CD4-positive, alpha-beta T cell treated with Interleukin-4 for 4 hours (primary cell): ENCODE measurements around the gene LYPLAL1.
"Not testable (repeated sequence)": the region's sequence is repeated elsewhere in the genome, so short reads cannot be mapped to it uniquely, and the experiment has no call there.

Experiments used
- DNase-seq: peaks from one replicate; pipeline ENCODE4 v3.0.0-alpha.2; 2020

LYPLAL1 gene

GRCh38 chr1:219163401-219163954 lies 10.2 kb upstream of the LYPLAL1 start:
- DNase-seq: no peak

- no peak for DNase-seq
Observed at GRCh38 chr1:219171192-219171935, 2.3 kb upstream of the LYPLAL1 start.

DNA sequence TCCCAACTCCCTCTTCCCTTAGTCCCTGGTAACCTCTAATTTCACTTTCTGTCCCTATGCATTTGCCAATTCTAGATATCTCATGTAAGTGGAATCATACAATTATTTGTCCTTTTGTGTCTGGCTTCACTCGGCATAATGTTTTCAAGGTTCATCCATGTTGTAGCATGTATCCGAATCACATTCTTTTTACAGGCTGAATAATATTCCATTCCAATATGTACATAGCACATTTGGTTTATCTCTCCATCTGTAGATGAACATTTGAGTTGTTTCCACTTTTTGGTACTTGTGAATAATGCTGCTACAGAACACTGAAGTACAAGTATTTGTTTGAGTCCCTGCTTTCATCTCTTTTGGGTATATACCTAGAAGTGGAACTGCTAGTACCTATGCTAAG lies 857 bp upstream of the LYPLAL1 start:
- DNase-seq: no peak

GRCh38 chr1:219173434-219173757 lies 282 bp upstream of the LYPLAL1 start:
- DNase-seq: no peak

GRCh38 chr1:219174460-219175211 lies 958 bp downstream of the LYPLAL1 start:
- peak; percentile 38 for DNase-seq

DNA sequence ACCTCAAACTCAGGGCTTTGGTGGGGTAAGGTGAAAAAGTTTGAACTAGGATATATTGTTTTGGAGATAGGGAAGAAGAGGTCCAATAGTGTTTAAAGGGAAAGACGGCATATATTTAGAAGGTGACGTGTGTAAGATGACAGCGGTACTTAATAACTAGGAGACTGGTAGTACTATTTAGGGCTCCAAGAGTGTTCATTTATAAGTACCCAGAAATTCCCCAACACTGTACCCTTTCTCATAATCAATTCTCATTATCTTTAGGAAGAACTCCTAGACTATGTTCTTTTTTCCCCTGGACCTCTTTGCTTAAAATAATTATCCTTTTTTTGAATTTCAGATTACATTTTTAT lies 1.5 kb downstream of the LYPLAL1 start:
- DNase-seq: no peak

GRCh38 chr1:219176168-219176567 lies 2.5 kb downstream of the LYPLAL1 start:
- no peak for DNase-seq

GRCh38 chr1:219177363-219177762 lies 3.7 kb downstream of the LYPLAL1 start:
- no peak for DNase-seq

DNA sequence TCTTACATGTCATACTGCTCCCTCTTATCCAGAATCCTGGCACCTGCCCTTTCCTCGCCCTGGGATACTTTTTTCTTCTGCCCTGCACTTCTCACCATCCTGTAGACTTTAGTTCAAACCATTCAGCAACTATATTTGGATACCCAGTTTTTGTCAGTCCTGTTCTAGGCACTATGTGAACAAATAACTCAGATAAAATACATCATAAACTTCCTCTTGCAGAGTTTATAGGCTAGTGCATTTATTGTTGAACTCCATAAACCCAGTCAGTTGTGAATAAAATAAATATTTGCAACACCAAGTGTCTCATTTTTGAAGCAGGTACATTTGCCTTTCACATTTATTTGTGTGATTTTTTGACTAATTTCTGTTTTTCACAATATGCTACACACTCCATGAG lies 4.3 kb downstream of the LYPLAL1 start:
- no peak for DNase-seq

DNA sequence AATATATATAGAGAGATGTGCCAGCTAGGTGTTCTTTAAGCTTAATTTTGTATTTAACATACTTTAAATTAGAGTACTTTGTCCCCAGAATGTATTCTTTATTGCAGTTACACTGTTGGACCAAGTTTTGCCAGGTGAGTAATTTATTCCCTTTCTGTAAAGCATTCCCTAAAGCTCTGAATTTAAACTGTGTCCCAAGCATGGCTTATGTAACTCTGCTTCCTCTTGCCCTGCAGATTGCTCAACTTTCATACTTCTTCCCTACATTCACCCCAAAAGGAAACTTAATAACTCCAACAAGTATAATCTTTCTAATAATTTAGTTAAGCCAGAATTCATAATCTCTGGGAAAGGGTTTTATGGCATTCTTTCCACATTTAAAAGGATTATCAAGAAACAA lies 5.6 kb downstream of the LYPLAL1 start:
- DNase-seq: no peak

- DNase-seq: no peak
Observed at GRCh38 chr1:219184337-219184736, 10.7 kb downstream of the LYPLAL1 start.

DNA sequence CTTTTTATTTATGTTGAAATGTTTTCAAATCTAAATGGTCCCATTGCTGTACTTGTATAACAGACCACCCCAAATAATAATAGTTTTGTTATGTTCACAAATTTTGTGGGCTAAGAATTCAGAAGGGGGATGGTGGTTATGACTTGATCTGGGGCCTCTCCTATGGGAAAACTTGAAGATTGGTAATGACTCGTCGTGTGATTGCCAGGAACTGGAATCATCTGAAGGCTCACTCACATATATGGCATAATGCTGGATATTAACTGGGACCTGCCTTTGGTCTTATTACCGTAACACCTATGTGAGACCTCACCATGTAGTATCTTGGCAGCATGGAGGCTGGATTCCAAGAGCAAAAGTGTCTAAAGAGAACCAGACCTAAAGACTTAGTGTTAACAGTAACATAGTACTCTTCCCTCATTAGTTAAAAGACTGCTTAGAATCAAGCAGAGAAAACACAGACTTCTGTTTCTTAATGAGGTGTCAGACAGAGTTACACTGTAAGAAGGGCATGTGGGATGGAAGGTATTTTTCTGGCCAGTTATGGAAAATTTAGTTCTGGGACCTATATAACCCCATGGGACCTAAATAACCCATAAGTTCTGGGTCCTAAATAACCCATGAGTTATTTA lies 11.9 kb downstream of the LYPLAL1 start:
- no peak for DNase-seq

DNA sequence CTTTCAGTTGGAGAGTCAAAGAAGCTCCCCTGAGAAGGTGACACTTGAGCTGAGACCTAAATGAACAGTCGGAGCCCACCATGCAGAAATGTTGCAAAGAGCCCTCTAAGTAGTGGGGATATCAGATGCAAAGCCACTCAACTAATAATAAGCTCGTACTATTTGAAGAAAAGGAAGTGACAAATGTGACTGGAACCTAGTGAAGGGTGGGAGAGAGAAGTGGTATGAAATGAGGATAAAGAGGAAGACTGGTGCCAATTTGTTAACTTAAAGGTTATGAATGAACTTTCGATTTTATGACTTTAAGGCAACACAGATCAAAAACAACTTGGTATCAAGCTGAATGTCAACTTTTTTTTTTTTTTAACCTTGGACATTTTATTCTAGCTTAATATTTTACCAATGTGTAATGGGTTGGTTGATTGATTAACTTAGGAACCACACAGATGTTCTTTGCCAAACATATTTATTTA lies 14.7 kb downstream of the LYPLAL1 start:
- DNase-seq: no peak

DNA sequence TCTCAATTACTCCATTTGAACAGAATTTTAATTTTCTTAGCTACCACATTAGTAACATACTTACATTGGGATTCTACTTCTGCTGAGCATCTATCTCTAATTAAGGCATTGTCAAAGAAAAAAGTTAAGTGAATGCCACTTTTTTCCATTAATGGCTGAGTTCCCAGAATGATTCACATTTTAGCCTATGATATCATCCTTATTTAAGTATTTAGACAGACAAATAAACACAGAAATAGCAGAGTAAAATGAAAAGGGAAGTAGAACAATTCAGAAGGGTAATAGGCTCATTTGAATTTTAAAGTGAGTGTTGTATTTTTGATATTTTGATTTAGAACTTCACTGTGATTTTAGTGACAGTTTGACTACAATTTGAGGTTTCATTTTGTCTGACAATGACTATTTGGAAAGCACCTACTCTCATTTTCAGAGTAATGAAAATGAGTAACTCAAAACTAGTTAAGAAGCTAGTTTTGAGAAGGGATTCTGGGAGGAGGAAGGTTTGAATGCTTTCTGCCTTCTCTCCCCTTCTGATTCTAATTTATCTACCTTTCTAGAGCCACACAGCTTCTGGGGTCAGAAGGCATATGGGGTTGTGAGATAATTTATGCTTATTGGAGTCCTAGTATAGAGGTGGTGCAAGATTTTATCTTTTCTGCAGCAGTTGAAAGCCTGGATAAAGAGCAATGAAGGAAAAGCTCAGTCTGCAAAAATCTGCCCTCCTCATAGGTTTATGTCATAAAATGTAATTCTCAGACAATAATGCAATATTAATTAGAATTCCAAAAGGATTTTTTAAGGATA lies 15.5 kb downstream of the LYPLAL1 start:
- no peak for DNase-seq

GRCh38 chr1:219189952-219190351 lies 16.3 kb downstream of the LYPLAL1 start:
- DNase-seq: no peak

GRCh38 chr1:219190605-219191004 lies 16.9 kb downstream of the LYPLAL1 start:
- no peak for DNase-seq

GRCh38 chr1:219195833-219196232 lies 22.2 kb downstream of the LYPLAL1 start:
- DNase-seq: not testable (repeated sequence)

DNA sequence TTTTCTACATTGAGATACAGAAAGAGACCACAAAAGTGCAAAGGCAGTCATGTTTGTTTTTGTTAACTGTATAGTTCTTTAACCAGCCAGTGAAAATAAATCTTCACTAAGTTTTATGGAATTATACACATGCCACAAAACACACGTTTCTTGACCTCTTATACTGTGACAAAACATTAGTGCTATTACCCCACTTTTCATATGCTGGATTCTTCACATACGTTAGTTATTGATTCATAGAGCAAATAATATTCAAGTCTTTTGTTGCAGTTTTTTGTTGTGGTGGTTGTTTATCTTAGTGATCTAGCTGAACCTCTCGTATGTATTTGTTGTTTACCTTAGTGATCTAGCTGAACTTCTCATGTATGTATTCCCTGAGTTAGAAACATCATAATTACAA lies 28.0 kb downstream of the LYPLAL1 start:
- DNase-seq: no peak

GRCh38 chr1:219202567-219202966 lies 28.9 kb downstream of the LYPLAL1 start:
- no peak for DNase-seq

DNA sequence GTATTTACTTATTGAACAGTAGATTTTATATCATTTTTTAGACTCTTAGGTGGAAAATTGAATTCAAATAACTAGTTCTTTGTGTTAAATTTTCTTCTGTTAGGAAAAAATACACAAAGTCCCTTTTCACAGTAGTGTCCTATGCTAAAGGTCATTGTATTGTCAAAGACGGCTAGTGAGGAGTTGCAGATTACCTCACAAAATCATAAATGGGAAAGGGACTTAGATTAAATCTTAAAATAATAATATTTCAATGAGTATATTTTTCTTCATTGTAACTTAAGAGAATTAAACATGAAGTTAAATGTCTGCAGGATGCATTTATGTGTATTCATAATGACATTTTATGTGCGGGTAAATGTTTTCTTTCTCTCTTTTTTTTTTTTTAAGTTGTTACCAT lies 32.7 kb downstream of the LYPLAL1 start:
- DNase-seq: no peak

DNA sequence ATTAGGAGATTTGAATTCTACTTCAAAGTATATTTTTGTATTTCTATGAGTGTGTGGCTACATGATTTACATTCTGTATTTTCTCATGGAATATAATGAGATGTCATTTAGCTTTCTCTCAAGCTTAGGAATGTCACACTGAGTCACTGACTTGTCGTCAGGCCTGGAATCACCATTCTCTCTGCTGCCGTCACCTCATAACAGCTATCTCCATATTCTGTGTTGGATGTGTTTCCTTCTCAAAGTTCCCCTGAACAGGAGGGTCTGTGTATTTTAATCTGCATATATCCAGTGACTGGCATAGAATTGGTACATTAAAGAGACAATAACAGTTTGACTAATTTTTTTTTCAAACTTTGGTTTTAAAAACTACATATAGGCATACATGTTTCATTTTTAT lies 35.9 kb downstream of the LYPLAL1 start:
- no peak for DNase-seq

- no peak for DNase-seq
Observed at GRCh38 chr1:219210067-219210466, 36.4 kb downstream of the LYPLAL1 start.

DNA sequence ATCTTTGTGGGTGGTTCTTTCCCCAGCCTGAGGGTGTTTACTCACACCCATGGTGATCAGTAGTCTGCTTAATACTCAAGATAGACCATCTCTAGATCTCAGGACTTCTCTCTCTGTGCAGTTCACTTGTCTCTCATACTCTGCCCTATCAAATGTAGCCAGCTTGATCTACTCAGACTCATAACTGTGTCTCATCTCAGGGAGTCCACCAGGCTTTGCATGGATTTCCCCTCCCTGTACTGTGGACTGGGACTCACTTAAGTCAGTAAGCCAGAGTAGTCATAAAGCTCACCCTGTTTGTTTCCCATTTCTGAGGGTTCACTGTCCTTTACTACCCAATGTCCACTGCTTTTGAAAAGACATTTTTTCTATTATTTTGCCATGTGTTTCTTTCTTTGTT lies 41.8 kb downstream of the LYPLAL1 start:
- DNase-seq: no peak
